Lower leg skin (tissue), 4 donors: ENCODE measurements around the gene TRABD. TPM values are rescaled to one million over a fixed set of nuclear protein-coding genes. Genes with fewer than 3 reads are reported as not detected.

Source experiments
- DNase-seq, 2 donors: peaks; one replicate each; pipeline ENCODE4 v3.0.0-alpha.2; 2019; ENCODE audit warnings: low spot score in 2 of 2
- H3K4me3 ChIP-seq: fragments of 200-600 bp; sonication (generic); 2 replicates; pipeline ENCODE4 v1.5.1; 2017; ENCODE audit warnings: mild to moderate bottlenecking, low read depth; ENCODE audit not compliant: poor library complexity, severe bottlenecking
- CTCF ChIP-seq, 3 donors: fragments of 450-650 bp; IDR thresholded peaks; one replicate each; pipeline ENCODE4 v1.5.1; 2016; ENCODE audit warnings: antibody characterized with exemption in 3 of 3, mild to moderate bottlenecking in 3 of 3, moderate library complexity in 2 of 3
- POLR2A ChIP-seq, 2 donors: fragments of 450-650 bp; IDR thresholded peaks; one replicate each; pipeline ENCODE4 v1.6.1; 2016 to 2017; ENCODE audit warnings: antibody characterized with exemption in 2 of 2, mild to moderate bottlenecking in 1 of 2, moderate library complexity in 1 of 2
- WGBS, 2 donors: methylation state at CpG; one replicate each; pipeline ENCODE4 v1.1.5; 2018; 5-methylcytosine and 5-hydroxymethylcytosine counted together
- intact Hi-C: fragments of 100-400 bp; cut with DNase I; formaldehyde crosslinking; loops from one replicate; pipeline ENCODE4 v1.15.0; 2023; ENCODE audit warnings: low total_unique reads
- total RNA-seq, 4 donors: library from RNA; depleted of rRNA; stranded (reverse); fragments of >200 nt; gene quantifications; one replicate each; pipeline ENCODE4 v1.1.0, GENCODE V29; 2016

TRABD gene
- total RNA-seq, 4 donors from 2014 or later, result 31.5 to 62.7 (median 46.4) TPM

DNA sequence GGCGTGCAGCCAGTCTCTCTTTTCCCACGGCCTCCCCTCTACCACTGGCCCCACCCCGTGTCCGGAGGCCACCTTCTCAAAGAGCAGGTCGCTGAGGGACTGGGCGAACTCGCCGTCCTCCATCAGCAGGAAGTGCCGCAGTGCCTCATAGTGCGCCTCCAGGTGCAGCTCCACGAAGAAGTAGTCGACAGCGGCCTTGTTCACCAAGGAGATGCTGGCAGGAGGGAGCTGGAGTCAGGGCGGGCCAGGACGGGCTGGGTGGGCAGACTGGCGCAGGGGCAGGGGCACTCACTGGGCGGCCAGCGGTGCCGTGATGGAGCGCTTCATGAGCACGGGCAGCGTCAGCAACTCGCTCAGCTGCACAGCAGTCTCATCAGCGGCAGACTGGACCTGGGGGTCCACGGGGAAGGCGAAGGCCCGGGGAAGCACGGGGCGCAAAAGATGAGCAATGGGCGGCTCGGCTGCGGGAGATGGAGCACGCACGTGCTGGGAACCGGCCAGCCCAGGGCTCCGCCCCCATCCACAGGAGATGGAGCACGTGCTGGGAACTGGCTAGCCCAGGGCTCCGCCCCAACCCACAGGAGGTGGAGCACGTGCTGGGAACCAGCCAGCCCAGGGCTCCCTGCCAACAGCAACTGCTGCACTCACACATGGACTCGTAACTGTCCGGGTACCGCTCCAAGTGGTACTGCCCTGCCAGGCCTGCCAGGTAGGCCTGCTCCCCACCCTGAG lies 33.4 kb downstream of the TRABD start:
- intact Hi-C loops, result no loop called here
- no peak overlapping the region for H3K4me3 ChIP-seq
- no peak for TF ChIP-seq POLR2A (IDR thresholded peaks at IDR 0.05)
- TF ChIP-seq CTCF (IDR thresholded peaks at IDR 0.05), result no peak
- WGBS, 2 donors, result 71 to 76% methylated on average over 39 to 41 of the region's 42 CpGs
- DNase-seq, result peak; percentile 81 to 94

GRCh38 chr22:50219800-50220602 lies 34.3 kb downstream of the TRABD start:
- 84 to 89% methylated on average over 25 of the region's 25 CpGs for WGBS, 2 donors
- TF ChIP-seq CTCF (IDR thresholded peaks at IDR 0.05) (no peak), POLR2A (IDR thresholded peaks at IDR 0.05) (no peak)
- no peak overlapping the region for H3K4me3 ChIP-seq
- DNase-seq, result no peak
- intact Hi-C loops, result no loop called here

- intact Hi-C loops, result no loop called here
These were observed 35.1 kb downstream of the TRABD start for GRCh38 chr22:50220603-50221409.

DNA sequence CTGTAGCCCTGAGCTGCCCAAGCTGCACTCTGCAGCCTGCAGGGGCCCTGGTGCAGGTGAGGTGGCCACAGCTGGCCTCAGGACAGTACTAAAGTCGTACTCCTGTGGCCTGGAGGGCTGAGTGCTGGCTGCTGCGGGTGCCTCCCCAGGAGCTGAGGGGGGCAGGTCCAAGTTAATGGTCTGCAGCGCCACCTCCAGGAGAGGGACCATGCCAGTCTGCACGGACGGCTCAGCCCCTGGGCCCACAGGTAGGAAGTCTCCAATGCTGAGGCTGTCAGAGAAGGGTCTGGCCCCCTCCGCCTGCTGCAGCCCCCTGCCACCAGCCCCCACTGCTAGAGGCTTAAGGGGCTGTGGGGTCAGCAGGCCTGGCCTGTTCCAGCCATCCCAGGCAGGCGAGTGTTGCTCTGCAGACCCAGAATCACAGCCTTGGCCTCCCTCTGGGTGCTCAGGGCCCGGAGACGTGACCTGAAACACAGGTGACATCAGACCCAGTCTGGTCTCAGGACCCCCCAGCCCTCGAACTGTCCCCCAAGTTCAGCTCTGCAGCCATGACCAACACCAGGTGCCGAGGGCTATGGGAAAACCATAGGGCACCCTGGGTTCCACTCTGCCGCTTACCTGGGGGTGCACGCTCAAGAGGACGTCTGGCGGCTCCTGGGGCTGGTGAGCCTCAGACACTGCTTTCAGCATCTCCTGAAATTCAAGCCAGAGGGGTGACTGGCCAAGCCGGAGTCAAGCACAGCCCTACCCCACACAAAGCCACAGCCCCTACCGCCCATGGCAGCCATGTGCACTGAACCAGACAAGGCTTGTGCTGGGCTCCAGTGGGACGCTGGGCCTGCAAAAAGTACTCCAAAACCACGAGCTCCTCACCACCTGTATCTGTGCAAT lies 35.9 kb downstream of the TRABD start:
- no peak for DNase-seq
- 93 to 97% methylated on average over 17 to 19 of the region's 19 CpGs for WGBS, 2 donors
- TF ChIP-seq POLR2A (IDR thresholded peaks at IDR 0.05), result no peak
- TF ChIP-seq CTCF (IDR thresholded peaks at IDR 0.05), result no peak
- no peak overlapping the region for H3K4me3 ChIP-seq
- intact Hi-C loops, result no loop called here

More at GRCh38 chr22:50220603-50221409, 35.1 kb downstream of the TRABD start:
- 90 to 91% methylated on average over 34 to 45 of the region's 45 CpGs for WGBS, 2 donors
- H3K4me3 ChIP-seq, result no peak overlapping the region
- DNase-seq, result no peak
- TF ChIP-seq POLR2A (IDR thresholded peaks at IDR 0.05) (no peak), CTCF (IDR thresholded peaks at IDR 0.05) (no peak)

GRCh38 chr22:50222508-50222907 lies 36.8 kb downstream of the TRABD start:
- WGBS, 2 donors, result 88 to 91% methylated on average over 7 to 8 of the region's 8 CpGs
- intact Hi-C loops, result no loop called here
- TF ChIP-seq POLR2A (IDR thresholded peaks at IDR 0.05), result no peak
- no peak for TF ChIP-seq CTCF (IDR thresholded peaks at IDR 0.05)
- H3K4me3 ChIP-seq, result no peak overlapping the region
- DNase-seq, result no peak
